Osteoblast (primary cell): ENCODE data around the gene GFOD1. TPM values are rescaled to one million over a fixed set of nuclear protein-coding genes. Genes with fewer than 3 reads are reported as not detected.
"Not testable (repeated sequence)": the region's sequence is repeated elsewhere in the genome, so short reads cannot be mapped to it uniquely, and the experiment has no call there.

Experiments
- DNase-seq: peaks from one replicate; pipeline ENCODE4 v3.0.0; 2011; ENCODE audit warnings: low spot score, mixed read lengths; ENCODE audit not compliant: insufficient read length; ENCODE audit errors: missing footprints
- H2AFZ ChIP-seq: 2 replicates; pipeline ENCODE4 v1.6.0; 2011; ENCODE audit warnings: mild to moderate bottlenecking, low read length
- H3K27ac ChIP-seq: 2 replicates; pipeline ENCODE4 v1.5.1; 2011; ENCODE audit warnings: mild to moderate bottlenecking, low read depth, low read length, moderate library complexity
- H3K27me3 ChIP-seq: 2 replicates; pipeline ENCODE4 v1.6.0; 2012; ENCODE audit warnings: mild to moderate bottlenecking, control low read depth, inconsistent platforms, low read length, moderate library complexity; ENCODE audit not compliant: insufficient read depth
- H3K36me3 ChIP-seq: 2 replicates; pipeline ENCODE4 v1.5.1; 2011; ENCODE audit warnings: mild to moderate bottlenecking, low read length, control low read depth, moderate library complexity; ENCODE audit not compliant: insufficient read depth
- H3K4me1 ChIP-seq: 2 replicates; pipeline ENCODE4 v1.5.1; 2011; ENCODE audit warnings: mild to moderate bottlenecking, low read length, control low read depth, moderate library complexity; ENCODE audit not compliant: insufficient read depth
- H3K4me2 ChIP-seq: 2 replicates; pipeline ENCODE4 v1.6.0; 2011; ENCODE audit warnings: mild to moderate bottlenecking, low read length; ENCODE audit not compliant: insufficient read depth
- H3K4me3 ChIP-seq: fragments of 200-600 bp; sonication (generic); 3 replicates; pipeline ENCODE4 v1.5.1; 2012; ENCODE audit warnings: mild to moderate bottlenecking, low read length, inconsistent platforms; ENCODE audit not compliant: insufficient read depth
- H3K79me2 ChIP-seq: 2 replicates; pipeline ENCODE4 v1.6.0; 2012; ENCODE audit warnings: mild to moderate bottlenecking, low read length, control low read depth, inconsistent platforms; ENCODE audit not compliant: insufficient read depth
- H3K9me3 ChIP-seq: 2 replicates; pipeline ENCODE4 v1.5.1; 2011; ENCODE audit warnings: low read depth, low read length, control low read depth
- H4K20me1 ChIP-seq: 2 replicates; pipeline ENCODE4 v1.6.0; 2012; ENCODE audit warnings: mild to moderate bottlenecking, low read length, control low read depth; ENCODE audit not compliant: insufficient read depth
- CTCF ChIP-seq: IDR thresholded peaks from 2 replicates; pipeline ENCODE4 v1.5.1; 2011; ENCODE audit warnings: mild to moderate bottlenecking, low read depth, low read length, moderate library complexity; ENCODE audit errors: extremely low read depth
- total RNA-seq: library from RNA; depleted of rRNA; stranded (reverse); fragments of >200 nt; gene quantifications from 2 replicates; pipeline ENCODE4 v1.2.3, GENCODE V29; 2012

The GFOD1 gene
- total RNA-seq, 1 donor = 3.6 TPM

DNA sequence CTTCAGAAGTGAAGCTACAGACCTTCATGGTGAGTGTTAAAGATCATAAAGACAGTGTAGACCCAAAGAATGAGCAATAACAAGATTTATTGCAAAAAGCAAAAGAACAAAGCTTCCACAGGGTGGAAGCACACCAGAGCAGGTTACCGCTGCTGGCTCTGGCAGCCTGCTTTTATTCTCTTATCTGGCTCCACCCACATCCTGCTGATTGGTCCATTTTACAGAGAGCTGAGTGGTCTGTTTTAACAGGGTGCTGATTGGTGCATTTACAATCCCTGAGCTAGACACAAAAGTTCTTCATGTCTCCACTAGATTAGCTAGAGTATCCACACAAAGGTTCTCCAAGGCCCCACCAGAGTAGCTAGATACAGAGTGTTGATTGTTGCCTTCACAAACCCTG, 23.0 kb upstream of the GFOD1 start:
- not testable (repeated sequence) for H3K27me3 ChIP-seq, DNase-seq, H3K4me2 ChIP-seq, H3K4me1 ChIP-seq, H3K27ac ChIP-seq, H3K79me2 ChIP-seq, H3K4me3 ChIP-seq, H4K20me1 ChIP-seq, H3K36me3 ChIP-seq, H3K9me3 ChIP-seq, H2AFZ ChIP-seq

DNA sequence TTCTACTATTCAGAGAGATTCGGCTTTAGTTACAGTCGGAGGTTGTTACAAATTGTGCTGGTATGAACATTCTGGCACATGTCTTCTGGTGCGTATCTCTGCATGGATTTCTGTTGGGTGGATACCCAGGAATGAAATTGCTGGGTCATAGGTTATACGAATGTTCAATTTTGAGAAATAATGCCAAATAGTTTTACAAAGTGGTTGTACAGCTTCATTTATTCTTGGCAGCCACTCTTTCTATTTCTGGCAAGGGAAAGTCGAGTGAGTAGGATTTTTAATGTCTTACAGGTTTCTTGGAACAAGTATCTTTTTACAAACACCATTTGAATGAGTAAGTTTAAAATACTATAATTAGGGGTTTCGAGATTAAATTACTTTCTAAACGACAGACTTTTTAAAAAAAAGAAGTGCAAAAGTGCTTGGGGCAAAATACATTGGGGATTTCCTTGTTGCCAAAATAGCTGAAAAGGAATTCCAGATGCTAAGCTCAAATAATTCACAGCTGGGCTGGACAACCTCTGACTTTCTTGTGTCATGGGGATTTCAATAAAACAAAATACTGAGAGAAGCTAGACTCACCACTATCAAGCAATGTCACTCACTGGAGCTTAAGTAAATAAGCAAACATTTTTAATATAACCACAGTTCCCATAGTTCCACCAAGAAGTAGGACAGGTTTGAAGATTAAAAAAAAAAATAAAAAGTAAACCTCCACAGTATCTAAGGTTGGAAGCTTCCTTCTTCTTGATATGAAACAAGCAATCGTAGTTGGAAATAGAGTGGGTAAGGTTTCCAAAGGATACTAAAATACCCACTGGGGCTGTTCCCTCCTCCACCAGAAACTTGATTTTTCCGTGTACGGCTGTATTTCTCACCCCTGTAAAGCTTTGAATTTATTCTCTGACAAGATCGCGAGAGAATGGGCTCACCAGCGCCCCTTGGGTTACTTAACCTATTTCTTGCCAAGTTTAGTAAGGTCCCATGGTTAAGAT, 21.6 kb upstream of the GFOD1 start:
- H3K36me3 ChIP-seq = no peaks in the 10 kb centered on the region
- no peaks in the 10 kb centered on the region for H4K20me1 ChIP-seq
- H3K79me2 ChIP-seq = no peaks in the 10 kb centered on the region
- no peak overlapping the region for H3K4me3 ChIP-seq
- H3K4me1 ChIP-seq = peaks cover 4% of the 10 kb centered on the region
- peak overlapping the region; percentile 16 for H3K27ac ChIP-seq
- no peaks in the 10 kb centered on the region for H3K9me3 ChIP-seq
- H3K27me3 ChIP-seq = no peaks in the 10 kb centered on the region
- no peak overlapping the region for H2AFZ ChIP-seq
- peak; percentile 94 for DNase-seq
- H3K4me2 ChIP-seq = peak overlapping the region; percentile 18
- TF ChIP-seq CTCF = no peak

GRCh38 chr6:13507306-13507860, 20.0 kb upstream of the GFOD1 start:
- DNase-seq = no peak
- H3K27ac ChIP-seq = no peak overlapping the region
- no peak overlapping the region for H3K4me3 ChIP-seq
- H3K4me2 ChIP-seq = no peak overlapping the region
- no peaks in the 10 kb centered on the region for H4K20me1 ChIP-seq
- H2AFZ ChIP-seq = no peak overlapping the region
- no peaks in the 10 kb centered on the region for H3K79me2 ChIP-seq
- no peak for TF ChIP-seq CTCF
- H3K36me3 ChIP-seq = no peaks in the 10 kb centered on the region
- H3K4me1 ChIP-seq = peaks cover 4% of the 10 kb centered on the region
- H3K27me3 ChIP-seq = no peaks in the 10 kb centered on the region
- H3K9me3 ChIP-seq = no peaks in the 10 kb centered on the region

- H3K79me2 ChIP-seq = no peaks in the 10 kb centered on the region
- H3K36me3 ChIP-seq = no peaks in the 10 kb centered on the region
- H3K27me3 ChIP-seq = no peaks in the 10 kb centered on the region
- no peak overlapping the region for H2AFZ ChIP-seq
- no peak for DNase-seq
- no peak for TF ChIP-seq CTCF
- H3K27ac ChIP-seq = no peak overlapping the region
- no peaks in the 10 kb centered on the region for H4K20me1 ChIP-seq
- no peak overlapping the region for H3K4me3 ChIP-seq
- no peak overlapping the region for H3K4me2 ChIP-seq
- H3K9me3 ChIP-seq = no peaks in the 10 kb centered on the region
- peaks cover 4% of the 10 kb centered on the region for H3K4me1 ChIP-seq
Measured at GRCh38 chr6:13505345-13505734, 17.9 kb upstream of the GFOD1 start.
